Fibroblast of lung (primary cell): ENCODE results near the gene ZP3. TPM values are rescaled to one million over a fixed set of nuclear protein-coding genes. Genes with fewer than 3 reads are reported as not detected.
A peak's percentile ranks its signal among the peaks of the same experiment; 100 is the strongest.

Source experiments
- DNase-seq, 2 donors: peaks; one replicate each; pipeline versions ENCODE4 v3.0.0 to v3.0.0-alpha.2; 2010; ENCODE audit warnings: low read depth in 2 of 2
- H2AFZ ChIP-seq: 2 replicates; pipeline ENCODE4 v1.5.1; 2012; ENCODE audit warnings: low read length, control low read depth, inconsistent platforms
- H3K27ac ChIP-seq: 2 replicates; pipeline ENCODE4 v1.5.1; 2011; ENCODE audit warnings: low read length, control low read depth; ENCODE audit not compliant: insufficient read depth
- H3K27me3 ChIP-seq: 2 replicates; pipeline ENCODE4 v1.5.1; 2011; ENCODE audit warnings: mild to moderate bottlenecking, low read length; ENCODE audit not compliant: control insufficient read depth, insufficient read depth
- H3K36me3 ChIP-seq: 2 replicates; pipeline ENCODE4 v1.5.1; 2011; ENCODE audit warnings: low read length; ENCODE audit not compliant: control insufficient read depth, insufficient read depth
- H3K4me1 ChIP-seq: 2 replicates; pipeline ENCODE4 v1.5.1; 2011; ENCODE audit warnings: low read length; ENCODE audit not compliant: control insufficient read depth, insufficient read depth; ENCODE audit errors: extremely low read depth
- H3K4me2 ChIP-seq: 2 replicates; pipeline ENCODE4 v1.5.1; 2011; ENCODE audit warnings: low read length, control low read depth; ENCODE audit not compliant: insufficient read depth; ENCODE audit errors: extremely low read depth
- H3K4me3 ChIP-seq, 4 experiments: fragments of 200-600 bp in 1 of 4; sonication (generic) in 1 of 4; replicated peaks in 1 of 4; 2 replicates each; pipeline ENCODE4 v1.5.1; 2011 to 2016; ENCODE audit warnings: low read length in 4 of 4, low read depth in 3 of 4, mild to moderate bottlenecking in 3 of 4, control low read depth in 2 of 4, inconsistent platforms in 1 of 4, mixed read lengths in 1 of 4; ENCODE audit not compliant: insufficient read depth in 1 of 4; ENCODE audit errors: control extremely low read depth in 1 of 4
- H3K79me2 ChIP-seq: 2 replicates; pipeline ENCODE4 v1.5.1; 2012; ENCODE audit warnings: mild to moderate bottlenecking, low read length, inconsistent platforms; ENCODE audit not compliant: control insufficient read depth, insufficient read depth
- H3K9ac ChIP-seq: 2 replicates; pipeline ENCODE4 v1.5.1; 2011; ENCODE audit warnings: mild to moderate bottlenecking, low read length, control low read depth; ENCODE audit not compliant: insufficient read depth
- H3K9me3 ChIP-seq: 2 replicates; pipeline ENCODE4 v1.5.1; 2012; ENCODE audit warnings: low read depth, low read length; ENCODE audit not compliant: control insufficient read depth, insufficient read depth
- H4K20me1 ChIP-seq: 2 replicates; pipeline ENCODE4 v1.5.1; 2011; ENCODE audit warnings: low read length; ENCODE audit not compliant: control insufficient read depth, insufficient read depth; ENCODE audit errors: extremely low read depth
- EZH2 ChIP-seq: IDR thresholded peaks from 2 replicates; pipeline ENCODE4 v1.5.1; 2012; ENCODE audit warnings: low read length, control low read depth, mild to moderate bottlenecking; ENCODE audit errors: missing control alignments
- polyA plus RNA-seq, 2 donors: library from polyadenylated mRNA; depleted of rRNA in 1 of 2; stranded (reverse) in 1 of 2; unstranded in 1 of 2; fragments of >200 nt; gene quantifications; 2 replicates each; pipeline ENCODE4 v1.2.1, GENCODE V29; 2011 to 2012; ENCODE audit warnings: missing spikeins in 1 of 2
- total RNA-seq: library from RNA; depleted of rRNA; stranded (reverse); fragments of >200 nt; gene quantifications from 2 replicates; pipeline ENCODE4 v1.2.1, GENCODE V29; 2014
- TF ChIP-seq, protein P1 (sequence below), 2 donors: IDR thresholded peaks in 1 of 2; conservative IDR thresholded peaks in 1 of 2; 1 replicate in 1 of 2; 2 replicates in 1 of 2; pipeline ENCODE4 v1.5.1; 2011 to 2012; ENCODE audit warnings: low read length in 2 of 2, control low read depth in 1 of 2, inconsistent platforms in 1 of 2, low read depth in 1 of 2, mild to moderate bottlenecking in 1 of 2

Gene ZP3
- total and polyA plus RNA-seq, 2 donors (not counting 1 experiment from before 2014, with no cell fraction given), result 1.4 to 2.6 TPM

DNA sequence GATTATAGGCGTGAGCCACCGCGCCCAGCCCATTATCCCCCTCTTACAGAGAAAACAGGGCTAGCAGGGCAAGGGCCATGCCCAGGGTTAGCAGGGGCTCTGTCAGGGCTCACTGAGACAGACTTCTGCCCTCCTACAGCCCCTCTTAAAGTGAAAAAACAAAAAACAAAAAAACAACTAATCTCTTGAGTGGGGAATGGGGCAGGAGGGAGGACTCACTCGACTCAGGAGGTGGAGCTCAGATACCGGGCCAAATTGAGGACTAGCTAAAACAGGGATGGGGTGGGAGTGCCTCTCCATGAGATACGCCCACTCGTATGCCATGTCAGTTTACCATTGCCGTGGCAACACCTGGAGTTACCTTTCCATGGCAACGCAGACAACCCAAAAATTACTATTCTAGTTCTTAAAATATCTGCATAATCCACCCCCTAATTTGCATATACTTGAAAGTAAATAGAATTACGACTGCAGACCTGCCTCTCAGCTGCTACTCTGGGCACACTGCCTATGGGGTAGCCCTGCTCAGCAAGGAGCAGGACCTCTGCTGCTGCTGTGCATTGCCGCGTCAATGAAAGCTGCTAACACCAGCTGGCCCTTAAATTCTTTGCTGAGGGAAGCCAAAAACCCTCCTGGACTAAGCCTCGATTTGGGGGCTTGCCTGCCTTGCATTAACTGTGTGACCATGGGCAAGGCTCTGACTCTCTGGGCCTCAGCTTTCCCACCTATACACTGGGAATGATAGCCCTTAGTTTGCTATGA, 28.6 kb upstream of the ZP3 start:
- Histone ChIP-seq H2AFZ (no peak overlapping the region), H3K4me2 (no peak overlapping the region), H3K27ac (no peak overlapping the region), H3K79me2 (no peaks in the 10 kb centered on the region), H3K4me3 (no peak overlapping the region), H4K20me1 (no peaks in the 10 kb centered on the region), H3K36me3 (no peaks in the 10 kb centered on the region), H3K9me3 (no peaks in the 10 kb centered on the region), H3K27me3 (no peaks in the 10 kb centered on the region), H3K9ac (no peak overlapping the region), H3K4me1 (peaks cover 6% of the 10 kb centered on the region)
- peak in 1 of 2 donors; percentile 47 for DNase-seq
- TF ChIP-seq, protein P1, sequence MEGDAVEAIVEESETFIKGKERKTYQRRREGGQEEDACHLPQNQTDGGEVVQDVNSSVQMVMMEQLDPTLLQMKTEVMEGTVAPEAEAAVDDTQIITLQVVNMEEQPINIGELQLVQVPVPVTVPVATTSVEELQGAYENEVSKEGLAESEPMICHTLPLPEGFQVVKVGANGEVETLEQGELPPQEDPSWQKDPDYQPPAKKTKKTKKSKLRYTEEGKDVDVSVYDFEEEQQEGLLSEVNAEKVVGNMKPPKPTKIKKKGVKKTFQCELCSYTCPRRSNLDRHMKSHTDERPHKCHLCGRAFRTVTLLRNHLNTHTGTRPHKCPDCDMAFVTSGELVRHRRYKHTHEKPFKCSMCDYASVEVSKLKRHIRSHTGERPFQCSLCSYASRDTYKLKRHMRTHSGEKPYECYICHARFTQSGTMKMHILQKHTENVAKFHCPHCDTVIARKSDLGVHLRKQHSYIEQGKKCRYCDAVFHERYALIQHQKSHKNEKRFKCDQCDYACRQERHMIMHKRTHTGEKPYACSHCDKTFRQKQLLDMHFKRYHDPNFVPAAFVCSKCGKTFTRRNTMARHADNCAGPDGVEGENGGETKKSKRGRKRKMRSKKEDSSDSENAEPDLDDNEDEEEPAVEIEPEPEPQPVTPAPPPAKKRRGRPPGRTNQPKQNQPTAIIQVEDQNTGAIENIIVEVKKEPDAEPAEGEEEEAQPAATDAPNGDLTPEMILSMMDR (conservative IDR thresholded peaks at IDR 0.05 in 1 of 2, IDR thresholded peaks at IDR 0.05 in 1 of 2; ENCODE audit: low read depth in 1 of 2, low read length in 2 of 2), result no peak
- no peak for TF ChIP-seq EZH2

DNA sequence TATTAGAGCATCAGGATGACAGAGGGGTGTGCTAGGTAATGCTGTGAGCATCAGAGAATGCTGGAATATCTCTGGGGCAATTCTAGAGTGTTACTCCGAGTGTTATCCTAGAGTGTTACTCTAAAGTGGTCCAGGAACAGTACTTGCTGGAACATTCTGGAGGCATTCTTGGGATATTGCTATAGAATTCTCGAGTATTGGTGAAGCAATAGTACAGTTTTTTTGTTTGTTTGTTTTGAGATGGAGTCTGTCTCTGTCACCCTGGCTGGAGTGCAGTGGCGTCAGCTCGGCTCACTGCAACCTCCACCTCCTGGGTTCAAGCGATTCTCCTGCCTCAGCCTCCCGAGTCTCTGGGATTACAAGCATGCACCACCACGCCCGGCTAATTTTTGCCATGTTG, 27.9 kb upstream of the ZP3 start:
- H3K9me3 ChIP-seq, result no peaks in the 10 kb centered on the region
- no peaks in the 10 kb centered on the region for H3K36me3 ChIP-seq
- no peaks in the 10 kb centered on the region for H3K27me3 ChIP-seq
- H3K4me1 ChIP-seq, result peaks cover 6% of the 10 kb centered on the region
- no peak for TF ChIP-seq EZH2
- TF ChIP-seq, protein P1 (conservative IDR thresholded peaks at IDR 0.05 in 1 of 2, IDR thresholded peaks at IDR 0.05 in 1 of 2; ENCODE audit: low read depth in 1 of 2, low read length in 2 of 2), result no peak
- H4K20me1 ChIP-seq, result no peaks in the 10 kb centered on the region
- no peak overlapping the region for H3K27ac ChIP-seq
- H3K4me3 ChIP-seq, result peak overlapping the region in 1 of 4 experiments; percentile 19
- H3K4me2 ChIP-seq, result no peak overlapping the region
- no peak overlapping the region for H3K9ac ChIP-seq
- no peak for DNase-seq
- no peaks in the 10 kb centered on the region for H3K79me2 ChIP-seq
- no peak overlapping the region for H2AFZ ChIP-seq

DNA sequence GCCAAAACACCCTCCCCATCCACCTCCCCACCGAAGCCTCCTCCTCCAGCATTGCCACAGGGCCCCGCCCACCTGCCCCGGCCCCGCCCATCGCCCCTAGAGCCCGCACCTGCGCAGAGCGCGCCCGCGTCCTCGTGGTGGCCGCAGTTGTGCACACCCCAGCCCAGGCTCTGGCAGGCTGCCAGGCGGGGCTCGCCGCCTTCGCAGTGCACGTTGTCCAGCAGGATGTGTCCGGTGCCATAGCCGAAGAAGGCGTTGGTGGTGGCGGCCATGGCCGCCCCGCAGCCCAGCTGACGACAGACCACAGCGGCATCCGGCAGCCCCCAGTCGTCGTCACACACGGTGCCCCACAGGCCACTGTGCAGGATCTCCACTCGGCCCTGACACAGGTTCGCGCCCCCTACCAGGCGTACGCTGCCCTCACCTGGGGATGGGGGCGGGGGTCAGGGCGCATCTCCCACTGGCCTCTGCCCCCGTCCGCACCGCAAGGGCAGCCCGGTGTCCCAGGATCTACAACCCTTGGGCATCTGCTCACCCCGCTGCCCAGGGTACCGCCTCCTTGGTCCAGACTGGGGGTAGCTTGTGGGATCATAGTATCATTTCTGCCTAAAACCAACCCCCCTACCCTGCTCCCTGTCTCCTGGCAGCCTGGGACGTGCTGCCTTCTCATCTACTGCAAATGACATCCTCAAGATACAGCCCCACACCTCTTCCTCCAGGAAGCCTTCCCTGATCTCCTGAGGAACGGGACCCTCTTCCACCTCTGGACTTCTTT, 27.2 kb upstream of the ZP3 start:
- Histone ChIP-seq H3K27me3 (no peaks in the 10 kb centered on the region), H2AFZ (peak overlapping the region; percentile 79), H3K9ac (no peak overlapping the region), H3K27ac (no peak overlapping the region), H3K4me3 (peak overlapping the region; percentile 14 to 50 (median 33)), H4K20me1 (no peaks in the 10 kb centered on the region), H3K79me2 (no peaks in the 10 kb centered on the region), H3K9me3 (no peaks in the 10 kb centered on the region), H3K4me1 (peaks cover 4% of the 10 kb centered on the region), H3K36me3 (no peaks in the 10 kb centered on the region), H3K4me2 (peak overlapping the region; percentile 56)
- TF ChIP-seq EZH2, result no peak
- TF ChIP-seq, protein P1 (conservative IDR thresholded peaks at IDR 0.05 in 1 of 2, IDR thresholded peaks at IDR 0.05 in 1 of 2; ENCODE audit: low read depth in 1 of 2, low read length in 2 of 2), result no peak
- DNase-seq, result peak; percentile 55 to 57
